ENCODE results near the gene CYP2R1. TPM values are rescaled to one million over a fixed set of nuclear protein-coding genes. Genes with fewer than 3 reads are reported as not detected.
A peak's percentile ranks its signal among the peaks of the same experiment; 100 is the strongest.
"Not testable (repeated sequence)": the region's sequence is repeated elsewhere in the genome, so short reads cannot be mapped to it uniquely, and the experiment has no call there.

The CYP2R1 gene
- total RNA-seq, 1 experiment from 2014 or later, result 7.6 TPM

DNA sequence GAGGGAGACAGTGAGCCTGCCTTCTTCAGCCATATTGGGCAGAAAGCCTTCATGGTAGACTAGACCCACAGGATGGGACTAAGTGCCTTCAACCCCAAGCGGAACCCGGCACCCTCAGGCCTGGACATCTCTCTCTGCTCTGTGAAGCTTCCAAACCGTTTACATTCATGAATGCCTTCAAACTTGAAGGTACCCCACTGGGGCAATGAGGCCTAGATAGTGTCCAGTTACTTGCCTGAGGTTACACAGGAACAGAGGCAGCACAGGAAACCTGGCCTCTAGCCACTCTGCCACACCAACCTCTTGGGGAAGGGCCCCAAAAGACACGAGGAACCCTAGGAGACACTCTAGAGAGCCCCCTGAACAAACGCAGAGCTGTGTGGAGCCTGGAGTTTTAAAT, 14.5 kb upstream of the CYP2R1 start:
- Histone ChIP-seq H3K36me3 (no peaks in the 10 kb centered on the region), H3K4me3 (no peak overlapping the region), H3K4me1 (replicated peaks) (no peaks in the 10 kb centered on the region), H3K27me3 (replicated peaks) (peaks cover 9% of the 10 kb centered on the region; the same call in 1 of the 2 replicates), H3K9me3 (replicated peaks) (no peaks in the 10 kb centered on the region; the same call in 1 of the 2 replicates), H3K27ac (no peak overlapping the region)
- no peak for DNase-seq (ENCODE audit: low read depth in 1 of 2, low spot score in 2 of 2)

DNA sequence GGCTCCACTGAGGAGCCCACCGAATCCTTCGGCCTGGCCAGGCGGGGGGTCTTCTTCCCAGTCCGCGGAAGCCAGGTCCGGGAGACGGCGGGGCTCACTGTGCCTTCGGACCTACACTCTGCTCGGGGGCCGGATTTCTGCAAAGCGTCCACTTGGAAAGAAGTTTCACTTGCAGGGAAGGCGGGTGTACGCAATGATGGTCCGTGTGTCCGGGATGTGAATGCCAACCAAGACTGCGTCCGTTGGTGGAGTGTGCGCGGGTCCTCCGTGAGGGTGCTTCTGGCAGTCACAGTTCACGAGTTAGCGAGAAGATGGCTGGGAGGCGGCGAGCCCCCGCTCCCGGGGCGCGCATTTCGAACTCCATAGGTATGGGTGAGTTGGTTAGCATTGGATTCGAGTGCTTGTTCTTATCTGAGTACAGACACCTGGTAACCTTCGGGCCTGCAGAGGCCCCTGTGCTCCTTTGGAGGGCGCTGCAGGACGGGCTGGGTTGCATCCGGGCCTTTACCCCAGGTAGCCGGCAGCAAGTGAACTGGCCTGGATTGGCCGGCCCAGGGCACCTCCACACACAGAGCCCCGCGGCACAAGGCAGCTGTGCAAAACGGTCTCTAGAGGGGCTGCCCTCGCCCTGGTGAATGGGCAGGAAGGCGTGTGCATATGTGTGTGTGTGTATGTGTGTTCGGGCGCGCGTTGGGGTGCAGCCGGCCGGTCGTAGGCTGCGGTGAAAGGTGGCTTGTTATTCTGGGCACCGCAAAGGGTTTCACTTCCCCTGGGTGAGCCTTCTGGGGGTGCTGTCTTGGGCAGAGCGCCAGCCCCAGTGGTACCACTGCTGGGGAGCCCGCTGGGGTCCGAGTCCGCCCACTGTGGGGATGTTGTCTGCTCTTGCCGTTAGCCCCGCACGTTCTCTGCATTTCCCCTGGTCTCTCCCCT, 13.3 kb upstream of the CYP2R1 start:
- Histone ChIP-seq H3K4me3 (no peak overlapping the region), H3K9me3 (replicated peaks) (no peaks in the 10 kb centered on the region; the same call in 1 of the 2 replicates), H3K27me3 (replicated peaks) (peaks cover 7% of the 10 kb centered on the region; the same call in 1 of the 2 replicates), H3K27ac (no peak overlapping the region), H3K4me1 (replicated peaks) (no peaks in the 10 kb centered on the region), H3K36me3 (no peaks in the 10 kb centered on the region)
- DNase-seq (ENCODE audit: low read depth in 1 of 2, low spot score in 2 of 2), result no peak

DNA sequence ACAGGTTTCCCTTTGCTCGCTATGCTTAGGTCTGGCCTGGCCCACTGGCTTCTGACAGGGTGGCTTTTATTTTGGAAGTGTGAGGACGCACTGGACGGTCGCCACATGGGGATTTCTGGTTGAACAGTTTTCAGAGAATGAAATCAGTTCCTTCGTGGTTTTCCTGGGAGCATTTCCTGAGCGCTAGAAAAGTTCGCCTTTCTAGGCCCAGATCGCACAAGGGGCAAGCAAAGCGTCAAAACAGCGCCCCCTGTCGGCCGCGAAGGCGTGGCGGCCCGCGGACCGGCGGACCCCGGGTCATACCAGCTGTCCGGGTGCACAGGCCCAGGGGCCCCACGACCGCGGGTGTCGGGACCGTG, 12.7 kb upstream of the CYP2R1 start:
- no peaks in the 10 kb centered on the region for H3K36me3 ChIP-seq
- H3K4me1 ChIP-seq (replicated peaks), result no peaks in the 10 kb centered on the region
- H3K9me3 ChIP-seq (replicated peaks), result no peaks in the 10 kb centered on the region; the same call in 1 of the 2 replicates
- no peak for DNase-seq (ENCODE audit: low read depth in 1 of 2, low spot score in 2 of 2)
- H3K4me3 ChIP-seq, result no peak overlapping the region
- peaks cover 6% of the 10 kb centered on the region; the same call in 1 of the 2 replicates for H3K27me3 ChIP-seq (replicated peaks)
- no peak overlapping the region for H3K27ac ChIP-seq

DNA sequence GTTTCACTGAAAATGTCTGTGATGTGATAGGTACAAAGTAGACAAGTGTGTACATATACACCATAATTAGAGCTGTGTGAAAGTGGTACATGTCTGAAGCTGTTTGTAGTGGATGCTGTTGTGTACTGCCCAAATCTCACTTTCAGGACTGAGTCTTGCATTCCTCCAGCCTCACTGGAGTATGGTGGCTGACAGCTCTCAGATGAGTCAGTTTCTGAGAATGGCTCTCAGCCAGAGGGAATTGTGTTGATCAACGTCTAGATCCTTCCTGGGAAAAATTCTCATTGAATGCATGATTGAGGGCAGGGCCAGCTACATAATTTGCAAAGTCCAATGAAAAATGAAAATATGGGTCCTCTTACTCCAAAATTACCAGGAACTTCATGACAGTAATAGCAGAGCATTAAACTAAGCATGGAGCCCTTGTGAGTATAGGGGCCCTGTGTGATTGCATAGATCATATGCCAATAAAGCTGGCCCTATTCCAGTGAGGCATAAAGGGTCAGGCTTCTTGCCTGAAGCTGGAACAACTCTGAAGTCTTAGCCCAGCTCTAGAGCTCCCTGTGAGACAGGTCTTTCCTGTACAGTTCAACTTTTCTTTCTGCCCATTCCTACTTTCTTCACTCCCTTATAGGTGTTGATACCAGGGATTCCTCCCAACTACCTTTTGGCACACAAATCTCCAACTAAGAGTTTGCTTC, 10.8 kb upstream of the CYP2R1 start:
- no peak overlapping the region for H3K4me3 ChIP-seq
- H3K9me3 ChIP-seq (replicated peaks), result no peaks in the 10 kb centered on the region
- H3K36me3 ChIP-seq, result no peaks in the 10 kb centered on the region
- H3K27me3 ChIP-seq (replicated peaks), result 0 out of 2 replicates have a peak, but pooled peaks cover 2% of the 10 kb centered on the region
- no peaks in the 10 kb centered on the region for H3K4me1 ChIP-seq (replicated peaks)
- no peak for DNase-seq (ENCODE audit: low read depth in 1 of 2, low spot score in 2 of 2)
- no peak overlapping the region for H3K27ac ChIP-seq

DNA sequence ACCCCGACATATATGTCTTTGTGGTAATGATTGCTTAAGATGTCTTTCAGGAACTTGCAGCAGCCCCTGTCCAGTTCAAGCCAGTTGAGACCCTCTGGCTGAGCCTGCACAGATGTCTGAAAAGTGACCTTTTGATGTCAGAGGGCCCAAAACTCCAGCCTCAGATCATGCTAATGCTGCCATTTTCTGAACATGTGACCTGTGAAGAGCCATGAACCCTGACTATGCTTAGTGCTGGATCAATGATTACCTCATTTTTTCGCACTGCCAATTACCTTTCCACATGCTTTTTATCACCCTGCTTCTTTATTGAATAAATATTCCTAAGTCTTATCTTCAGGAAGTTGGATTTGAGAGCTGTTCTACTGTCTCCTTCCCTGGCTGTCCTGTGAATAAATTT, 6.9 kb upstream of the CYP2R1 start:
- H3K36me3 ChIP-seq, result no peaks in the 10 kb centered on the region
- H3K4me3 ChIP-seq, result no peak overlapping the region
- H3K27ac ChIP-seq, result no peak overlapping the region
- 0 out of 2 replicates have a peak, but pooled peaks cover 2% of the 10 kb centered on the region for H3K27me3 ChIP-seq (replicated peaks)
- no peaks in the 10 kb centered on the region for H3K4me1 ChIP-seq (replicated peaks)
- no peaks in the 10 kb centered on the region for H3K9me3 ChIP-seq (replicated peaks)
- DNase-seq (ENCODE audit: low read depth in 1 of 2, low spot score in 2 of 2), result no peak

DNA sequence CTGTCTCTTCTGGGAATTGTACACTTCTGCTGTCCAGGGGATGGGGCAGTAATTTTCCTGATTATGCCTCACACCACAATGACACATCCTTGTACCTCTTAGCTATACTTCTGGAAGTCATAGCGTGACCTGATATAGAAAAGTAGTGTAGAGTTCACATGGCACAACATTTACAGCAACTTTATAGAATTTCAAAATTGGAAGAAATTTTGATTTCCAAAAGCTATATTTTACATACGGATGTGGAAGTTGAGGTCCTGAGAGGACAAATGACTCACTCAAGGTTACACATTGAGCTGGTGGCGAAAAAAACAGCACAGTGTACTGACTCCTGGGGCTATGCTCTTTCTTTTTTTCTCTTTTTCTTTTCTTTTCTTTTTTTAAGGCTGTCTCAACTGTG, 6.3 kb upstream of the CYP2R1 start:
- Histone ChIP-seq H3K4me3 (no peak overlapping the region), H3K9me3 (replicated peaks) (no peaks in the 10 kb centered on the region), H3K4me1 (replicated peaks) (no peaks in the 10 kb centered on the region), H3K36me3 (no peaks in the 10 kb centered on the region), H3K27me3 (replicated peaks) (0 out of 2 replicates have a peak, but pooled peaks cover 2% of the 10 kb centered on the region), H3K27ac (no peak overlapping the region)
- DNase-seq (ENCODE audit: low read depth in 1 of 2, low spot score in 2 of 2), result no peak

DNA sequence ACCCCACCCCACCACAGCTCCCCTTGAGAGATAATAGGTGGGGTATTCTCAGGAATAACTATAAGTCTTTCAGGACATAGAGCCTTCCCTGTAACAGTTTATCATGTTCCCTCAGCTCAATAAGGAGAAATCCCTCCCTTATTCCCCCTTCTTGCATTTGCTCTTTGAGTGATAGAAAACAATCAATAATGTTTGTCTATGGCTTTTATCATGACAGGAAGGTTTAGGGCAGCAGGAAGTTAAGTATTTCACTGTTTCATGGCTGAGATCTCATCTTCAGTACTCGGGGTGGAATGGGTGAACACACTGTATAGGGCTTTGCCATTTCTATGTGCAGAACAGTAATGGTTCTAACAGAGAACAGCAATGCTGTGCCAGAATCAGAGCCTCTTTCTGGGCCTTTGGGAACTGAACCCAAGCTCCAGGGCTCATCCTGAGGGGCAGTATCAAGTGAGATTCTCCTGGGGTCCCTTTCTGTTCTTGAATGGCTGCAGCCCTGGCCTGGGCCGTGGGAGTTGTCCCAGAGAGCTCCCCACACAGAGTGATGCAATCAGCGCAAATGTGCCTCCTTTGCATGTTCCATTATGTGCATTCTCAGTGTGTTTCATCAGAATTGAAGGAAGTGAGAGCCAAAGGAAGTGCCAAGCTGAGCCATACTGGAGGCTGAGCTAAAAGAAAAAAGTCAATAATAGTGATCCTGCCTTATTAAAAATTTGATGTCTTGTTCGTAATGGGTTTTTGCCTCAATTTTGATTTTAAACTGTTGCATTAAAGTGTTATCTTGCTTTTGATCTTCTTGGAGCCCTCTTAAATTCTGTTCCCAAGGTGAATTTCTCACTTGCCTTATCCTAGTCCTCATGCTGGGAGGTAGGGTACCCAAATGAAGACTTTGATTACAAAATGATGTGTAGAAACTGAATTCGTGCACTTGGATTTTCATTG, 2.9 kb upstream of the CYP2R1 start:
- H3K27ac ChIP-seq, result no peak overlapping the region
- no peaks in the 10 kb centered on the region; the same call in 1 of the 2 replicates for H3K9me3 ChIP-seq (replicated peaks)
- DNase-seq (ENCODE audit: low read depth in 1 of 2, low spot score in 2 of 2), result no peak
- peaks cover 7% of the 10 kb centered on the region; the same call in 1 of the 2 replicates for H3K27me3 ChIP-seq (replicated peaks)
- H3K36me3 ChIP-seq, result no peaks in the 10 kb centered on the region
- H3K4me1 ChIP-seq (replicated peaks), result peaks cover 19% of the 10 kb centered on the region
- no peak overlapping the region for H3K4me3 ChIP-seq

DNA sequence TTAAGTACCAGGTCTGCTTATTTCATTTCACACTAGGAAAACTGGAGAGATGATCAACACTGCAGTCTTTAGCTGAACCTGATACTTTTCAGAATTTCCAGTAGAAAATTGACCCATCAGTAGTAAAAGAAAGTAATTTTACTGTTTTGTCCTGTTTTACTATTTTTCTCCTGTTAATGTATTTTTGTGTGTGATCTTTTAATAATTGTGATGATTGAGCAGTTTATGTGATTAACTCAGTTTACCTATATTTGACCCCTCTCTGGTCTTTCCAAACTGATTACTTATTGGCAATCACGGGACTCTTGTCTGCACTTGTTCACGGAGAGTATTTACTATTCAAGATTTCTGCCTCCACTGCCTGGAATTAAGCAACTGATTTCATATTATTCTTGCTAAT, 546 bp upstream of the CYP2R1 start:
- Histone ChIP-seq H3K4me3 (peak overlapping the region; percentile 47), H3K9me3 (replicated peaks) (no peaks in the 10 kb centered on the region; the same call in 1 of the 2 replicates), H3K27ac (no peak overlapping the region), H3K27me3 (replicated peaks) (peaks cover 5% of the 10 kb centered on the region; the same call in 1 of the 2 replicates), H3K36me3 (no peaks in the 10 kb centered on the region), H3K4me1 (replicated peaks) (peaks cover 19% of the 10 kb centered on the region)
- DNase-seq (ENCODE audit: low read depth in 1 of 2, low spot score in 2 of 2), result no peak

DNA sequence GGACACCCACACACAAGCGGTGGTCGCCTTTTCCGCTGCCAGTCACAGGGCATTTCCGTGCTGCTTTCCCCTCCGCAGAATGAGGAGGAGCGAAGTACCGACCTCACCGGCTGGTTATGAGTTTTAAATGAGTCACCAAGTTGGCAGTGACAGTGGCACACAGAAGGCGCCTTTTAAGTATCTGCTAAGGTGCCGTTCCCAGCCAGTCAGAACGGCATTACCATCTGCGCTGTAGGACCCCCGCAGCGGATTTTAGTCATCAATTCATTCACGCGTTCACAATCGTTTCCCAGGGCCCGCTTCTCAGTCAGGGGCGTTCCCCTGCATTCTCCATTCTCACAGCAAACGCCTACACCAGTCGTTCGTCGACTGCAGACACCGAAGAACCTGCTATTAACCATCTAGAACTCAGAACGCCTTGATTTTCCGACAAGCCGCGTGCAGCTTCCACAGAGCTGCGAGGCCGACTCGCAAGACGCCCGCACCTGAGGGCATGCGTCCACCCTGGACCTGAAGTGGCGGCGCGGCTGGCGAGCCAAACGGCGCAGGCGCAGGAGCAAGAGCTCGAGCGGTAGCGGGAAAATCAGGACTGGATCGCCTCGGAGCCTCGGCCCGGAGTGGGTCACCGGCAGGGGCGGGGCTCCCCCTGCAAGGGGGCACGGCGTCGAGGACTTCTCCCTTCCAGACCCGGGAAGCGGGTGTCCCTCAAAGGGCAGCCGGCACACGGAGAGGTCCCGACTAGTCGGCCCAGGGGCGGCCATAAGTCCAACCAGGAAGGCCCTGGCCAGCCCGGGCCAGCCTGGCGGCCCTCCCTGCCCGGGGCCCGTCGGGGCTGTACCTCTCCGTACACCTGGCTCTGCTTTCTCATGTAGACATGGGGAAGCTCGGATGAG, 642 bp downstream of the CYP2R1 start:
- H3K4me1 ChIP-seq (replicated peaks), result peaks cover 19% of the 10 kb centered on the region
- H3K27me3 ChIP-seq (replicated peaks), result peaks cover 5% of the 10 kb centered on the region; the same call in 1 of the 2 replicates
- peak; percentile 88 to 96 for DNase-seq (ENCODE audit: low read depth in 1 of 2, low spot score in 2 of 2)
- no peaks in the 10 kb centered on the region; the same call in 1 of the 2 replicates for H3K9me3 ChIP-seq (replicated peaks)
- peak overlapping the region; percentile 47 for H3K4me3 ChIP-seq
- H3K27ac ChIP-seq, result no peak overlapping the region
- no peaks in the 10 kb centered on the region for H3K36me3 ChIP-seq

DNA sequence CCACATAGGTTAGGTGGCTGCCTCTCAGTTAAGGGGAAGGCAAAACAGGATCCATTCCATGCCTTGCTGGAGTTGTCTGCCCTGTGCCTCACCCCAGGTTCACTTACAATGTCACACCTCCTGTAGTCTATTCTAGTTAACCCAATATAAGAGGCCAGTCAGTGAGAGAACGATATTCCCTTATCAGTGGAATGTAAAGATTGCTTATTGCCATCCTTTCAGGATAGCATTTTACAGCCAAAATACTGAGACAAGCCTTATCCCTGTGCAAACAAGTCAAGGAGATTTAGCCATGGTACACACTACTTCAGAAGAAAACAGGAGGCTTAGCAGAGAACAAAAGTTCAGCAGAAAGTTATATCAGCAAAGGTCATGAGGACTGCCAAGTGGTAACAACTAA, 5.5 kb downstream of the CYP2R1 start:
- no peak overlapping the region for H3K27ac ChIP-seq
- DNase-seq (ENCODE audit: low read depth in 1 of 2, low spot score in 2 of 2), result no peak
- peaks cover 9% of the 10 kb centered on the region for H3K4me1 ChIP-seq (replicated peaks)
- H3K36me3 ChIP-seq, result no peaks in the 10 kb centered on the region
- H3K9me3 ChIP-seq (replicated peaks), result no peaks in the 10 kb centered on the region
- H3K27me3 ChIP-seq (replicated peaks), result no peaks in the 10 kb centered on the region
- no peak overlapping the region for H3K4me3 ChIP-seq

DNA sequence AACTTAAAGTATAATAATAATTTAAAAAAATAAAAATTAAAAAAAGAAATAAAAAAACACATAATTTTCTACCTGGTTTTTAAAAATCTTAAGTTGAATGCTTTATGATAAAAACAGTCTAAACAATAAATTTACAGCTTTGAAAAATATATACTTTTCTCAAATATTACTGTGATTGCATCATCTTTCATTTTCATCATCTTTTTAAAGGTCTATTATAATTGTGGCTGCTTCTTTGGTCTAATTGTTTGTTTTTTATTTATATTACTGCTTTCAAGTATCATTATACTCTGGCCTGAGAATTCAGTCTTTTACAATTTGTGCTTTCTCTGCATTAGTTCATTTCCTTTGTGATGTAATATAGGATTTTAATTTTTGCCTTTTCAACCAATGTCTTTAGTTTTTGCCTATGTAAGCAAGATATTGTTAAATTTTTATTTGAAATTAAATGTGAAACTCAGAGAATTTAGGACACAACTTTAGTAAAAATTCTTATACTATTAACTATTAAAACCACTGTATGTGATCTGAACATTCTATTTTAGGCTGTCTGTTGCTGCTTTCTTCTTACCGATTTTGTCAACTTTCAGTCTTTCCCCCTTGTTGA, 7.3 kb downstream of the CYP2R1 start:
- Histone ChIP-seq H3K4me1 (replicated peaks) (no peaks in the 10 kb centered on the region), H3K4me3 (no peak overlapping the region), H3K36me3 (no peaks in the 10 kb centered on the region), H3K9me3 (replicated peaks) (no peaks in the 10 kb centered on the region), H3K27ac (no peak overlapping the region), H3K27me3 (replicated peaks) (no peaks in the 10 kb centered on the region)
- DNase-seq (ENCODE audit: low read depth in 1 of 2, low spot score in 2 of 2), result no peak

DNA sequence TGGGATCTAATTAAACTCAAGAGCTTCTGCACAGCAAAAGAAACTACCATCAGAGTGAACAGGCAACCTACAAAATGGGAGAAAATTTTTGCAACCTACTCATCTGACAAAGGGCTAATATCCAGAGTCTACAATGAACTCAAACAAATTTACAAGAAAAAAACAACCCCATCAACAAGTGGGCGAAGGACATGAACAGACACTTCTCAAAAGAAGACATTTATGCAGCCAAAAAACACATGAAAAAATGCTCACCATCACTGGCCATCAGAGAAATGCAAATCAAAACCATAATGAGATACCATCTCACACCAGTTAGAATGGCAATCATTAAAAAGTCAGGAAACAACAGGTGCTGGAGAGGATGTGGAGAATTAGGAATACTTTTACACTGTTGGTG, 8.3 kb downstream of the CYP2R1 start:
- H3K4me1 ChIP-seq (replicated peaks); H3K9me3 ChIP-seq (replicated peaks); H3K27ac ChIP-seq; H3K4me3 ChIP-seq; H3K27me3 ChIP-seq (replicated peaks); H3K36me3 ChIP-seq; DNase-seq (ENCODE audit: low read depth in 1 of 2, low spot score in 2 of 2): not testable (repeated sequence)

Data from SJSA1 (cell line).